GM23248 (cell line): Measurements from ENCODE around the gene HHLA2.

Experiments used
- EZH2 ChIP-seq: fragments of 200-600 bp; sonication (generic); IDR thresholded peaks from 2 replicates; pipeline ENCODE4 v1.6.1; 2018; ENCODE audit warnings: antibody characterized with exemption, mild to moderate bottlenecking; ENCODE audit not compliant: insufficient read depth, poor library complexity, severe bottlenecking
- EZH2phosphoT487 ChIP-seq: fragments of 200-600 bp; sonication (generic); IDR thresholded peaks from 2 replicates; pipeline ENCODE4 v1.6.1; 2018; ENCODE audit warnings: antibody characterized with exemption, moderate library complexity, mild to moderate bottlenecking, low read depth; ENCODE audit not compliant: insufficient read depth

- TF ChIP-seq EZH2phosphoT487 (no peak), EZH2 (no peak)
Measured at GRCh38 chr3:108300103-108300849, 3.9 kb downstream of the HHLA2 start.
